HG03196 (cell line): ENCODE data around the gene LDLRAD4.

Experiments used
- ATAC-seq: cut with Tn5 transposase; IDR thresholded peaks from one replicate; pipeline ENCODE4 v1.9.1; 2021; ENCODE audit not compliant: unreplicated experiment

LDLRAD4 gene

GRCh38 chr18:13302457-13303225 lies 84.1 kb downstream of the LDLRAD4 start:
- no peak for ATAC-seq

- no peak for ATAC-seq
These were observed 85.3 kb downstream of the LDLRAD4 start for GRCh38 chr18:13303756-13304364.

GRCh38 chr18:13305301-13305700 lies 86.7 kb downstream of the LDLRAD4 start:
- no peak for ATAC-seq

- ATAC-seq, result no peak
These were observed 88.0 kb downstream of the LDLRAD4 start for GRCh38 chr18:13306583-13306982.

- ATAC-seq, result no peak
These were observed 89.8 kb downstream of the LDLRAD4 start for GRCh38 chr18:13308369-13308768.

GRCh38 chr18:13309031-13309747 lies 90.6 kb downstream of the LDLRAD4 start:
- ATAC-seq, result no peak

GRCh38 chr18:13309748-13310670 lies 91.4 kb downstream of the LDLRAD4 start:
- no peak for ATAC-seq

GRCh38 chr18:13311193-13311592 lies 92.6 kb downstream of the LDLRAD4 start:
- ATAC-seq, result no peak

GRCh38 chr18:13312515-13312914 lies 94.0 kb downstream of the LDLRAD4 start:
- ATAC-seq, result no peak

GRCh38 chr18:13313006-13313686 lies 94.6 kb downstream of the LDLRAD4 start:
- ATAC-seq, result no peak

GRCh38 chr18:13315000-13315399 lies 96.4 kb downstream of the LDLRAD4 start:
- no peak for ATAC-seq

GRCh38 chr18:13316063-13316462 lies 97.5 kb downstream of the LDLRAD4 start:
- ATAC-seq, result no peak

- ATAC-seq, result no peak
These were observed 99.2 kb downstream of the LDLRAD4 start for GRCh38 chr18:13317801-13318200.

GRCh38 chr18:13318731-13319501 lies 100.4 kb downstream of the LDLRAD4 start:
- ATAC-seq, result no peak

- no peak for ATAC-seq
These were observed 101.1 kb downstream of the LDLRAD4 start for GRCh38 chr18:13319629-13320028.

- no peak for ATAC-seq
These were observed 101.5 kb downstream of the LDLRAD4 start for GRCh38 chr18:13320096-13320495.

- ATAC-seq, result no peak
These were observed 102.4 kb downstream of the LDLRAD4 start for GRCh38 chr18:13320891-13321425.

GRCh38 chr18:13321923-13322322 lies 103.4 kb downstream of the LDLRAD4 start:
- no peak for ATAC-seq

- no peak for ATAC-seq
These were observed 104.6 kb downstream of the LDLRAD4 start for GRCh38 chr18:13323186-13323585.
